HG02852 (cell line): ENCODE results near the gene SLC6A19.

Experiments used
- ATAC-seq: cut with Tn5 transposase; IDR thresholded peaks from one replicate; pipeline ENCODE4 v1.9.1; 2021; ENCODE audit warnings: mild to moderate bottlenecking, moderate library complexity; ENCODE audit not compliant: unreplicated experiment

SLC6A19 gene

GRCh38 chr5:1241509-1242080 is 40.2 kb downstream of the SLC6A19 start:
- no peak for ATAC-seq

DNA sequence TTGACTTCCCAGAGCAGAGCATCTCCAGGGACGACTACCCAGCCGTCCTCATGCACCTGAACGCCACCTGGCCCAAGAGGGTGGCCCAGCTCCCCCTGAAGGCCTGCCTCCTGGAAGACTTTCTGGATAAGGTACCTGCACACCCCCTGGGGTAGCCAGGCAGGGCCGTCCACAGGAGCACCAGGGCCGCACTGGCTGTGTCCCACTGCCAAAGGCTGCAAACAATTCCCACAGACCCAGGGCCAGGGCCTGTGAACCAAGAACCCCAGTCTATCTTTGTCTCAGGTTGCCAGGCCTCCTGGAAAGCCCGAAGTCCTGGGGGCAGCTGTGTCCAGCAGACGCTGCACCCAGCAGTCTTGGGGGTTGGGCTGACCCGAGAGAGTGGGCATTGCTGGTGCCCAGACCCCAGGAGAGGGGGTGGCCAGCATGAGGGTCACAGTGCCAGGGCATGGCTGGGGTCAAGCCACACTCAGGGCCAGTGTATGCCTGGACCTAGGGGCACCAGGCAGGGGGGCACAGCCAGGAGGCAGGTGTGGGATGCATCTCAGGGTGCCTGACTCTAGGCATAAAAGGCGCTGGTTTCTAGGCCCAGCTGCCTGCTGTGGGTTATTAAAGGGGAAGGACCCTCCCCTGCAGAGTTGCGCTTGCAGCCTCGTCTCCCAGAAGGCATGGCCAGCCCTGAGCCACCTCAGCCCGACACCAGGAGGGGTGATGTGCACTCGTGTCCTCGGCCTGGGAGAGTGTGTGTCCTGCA is 41.5 kb downstream of the SLC6A19 start:
- ATAC-seq = no peak

- no peak for ATAC-seq
These were observed 42.2 kb downstream of the SLC6A19 start for GRCh38 chr5:1243487-1244130.

DNA sequence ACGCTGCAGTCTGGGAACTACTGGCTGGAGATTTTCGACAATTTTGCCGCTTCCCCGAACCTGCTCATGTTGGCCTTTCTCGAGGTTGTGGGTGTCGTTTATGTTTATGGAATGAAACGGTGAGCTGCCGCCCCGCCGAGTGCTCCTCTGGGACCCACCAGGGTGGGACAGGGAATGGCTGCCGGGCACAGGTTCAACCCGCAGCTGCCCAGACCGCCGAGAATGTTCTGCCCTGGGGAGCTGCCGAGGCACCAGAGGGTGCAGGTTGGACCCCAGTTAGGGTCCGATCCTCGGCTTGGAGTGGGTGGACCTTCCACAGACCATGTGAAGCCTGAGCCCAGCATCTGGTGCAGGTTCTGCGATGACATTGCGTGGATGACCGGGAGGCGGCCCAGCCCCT is 42.9 kb downstream of the SLC6A19 start:
- no peak for ATAC-seq

GRCh38 chr5:1244976-1245375 is 43.6 kb downstream of the SLC6A19 start:
- ATAC-seq = no peak

- ATAC-seq = no peak
These were observed 44.6 kb downstream of the SLC6A19 start for GRCh38 chr5:1245905-1246576.

GRCh38 chr5:1246711-1247431 is 45.5 kb downstream of the SLC6A19 start:
- no peak for ATAC-seq

DNA sequence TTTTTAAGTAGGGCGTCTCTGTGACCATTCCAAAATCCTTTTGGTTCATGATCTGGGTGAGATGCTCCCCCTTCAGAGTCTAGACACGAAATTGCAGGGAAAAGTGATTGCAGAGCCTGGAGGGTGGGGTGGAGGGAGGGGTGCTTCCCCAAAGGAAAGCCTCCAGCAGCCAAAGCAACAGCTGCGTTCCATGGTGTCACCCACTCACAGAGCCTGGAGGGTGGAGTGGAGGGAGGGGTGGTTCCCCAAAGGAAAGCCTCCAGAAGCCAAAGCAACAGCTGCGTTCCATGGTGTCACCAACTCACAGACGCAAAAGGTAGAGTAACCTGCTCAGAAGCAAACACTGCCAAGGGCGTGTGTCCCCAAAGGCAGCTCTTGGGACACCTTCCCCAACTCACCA is 46.4 kb downstream of the SLC6A19 start:
- no peak for ATAC-seq

DNA sequence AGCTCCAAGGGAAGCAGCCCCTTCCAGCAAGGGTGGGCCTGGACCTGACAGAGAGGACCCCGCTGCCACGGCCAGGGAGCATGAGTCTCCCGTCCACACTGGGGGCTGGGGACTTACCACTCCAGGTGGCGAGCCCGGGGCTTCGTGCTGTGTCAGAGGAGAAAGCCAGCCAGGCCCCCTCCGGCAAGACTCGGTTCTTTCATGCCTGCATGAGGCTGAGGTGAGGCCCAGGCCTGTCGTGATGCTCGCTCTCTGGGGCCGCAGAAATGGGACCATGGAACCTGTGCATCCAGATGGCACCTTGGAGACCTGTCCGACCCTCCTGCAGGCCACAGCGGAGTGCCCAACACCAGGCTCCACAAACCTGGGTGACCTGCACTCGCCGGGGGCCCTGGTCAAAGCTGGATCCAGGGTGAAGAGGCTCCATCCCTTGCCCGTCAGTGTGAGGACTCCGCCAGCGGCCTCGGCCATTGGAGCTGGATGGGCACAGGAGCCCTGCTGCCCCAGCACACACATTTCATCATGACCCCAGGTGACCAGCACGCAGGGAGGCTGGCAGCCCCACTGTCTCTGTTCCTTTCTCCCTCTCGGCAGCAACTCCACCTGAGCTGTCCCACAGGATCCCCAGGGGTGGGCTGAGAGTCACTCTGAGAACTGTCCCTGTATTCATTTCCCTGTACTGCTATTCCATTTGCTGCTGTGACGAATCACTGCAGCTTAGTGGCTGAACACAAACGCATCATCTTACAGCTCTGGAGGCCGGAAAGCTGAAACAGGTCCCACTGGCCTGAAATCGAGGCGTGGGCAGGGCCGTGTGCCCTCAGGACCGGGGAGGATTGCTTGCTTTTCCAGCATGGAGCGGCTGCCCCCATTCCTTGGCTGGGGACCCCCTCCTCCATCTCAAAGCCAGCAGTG is 48.2 kb downstream of the SLC6A19 start:
- ATAC-seq = no peak

GRCh38 chr5:1251678-1252580 is 50.5 kb downstream of the SLC6A19 start:
- no peak for ATAC-seq

GRCh38 chr5:1252681-1253080 is 51.3 kb downstream of the SLC6A19 start:
- ATAC-seq = no peak

- no peak for ATAC-seq
These were observed 52.2 kb downstream of the SLC6A19 start for GRCh38 chr5:1253456-1254105.

- ATAC-seq = no peak
These were observed 52.8 kb downstream of the SLC6A19 start for GRCh38 chr5:1254196-1254595.

DNA sequence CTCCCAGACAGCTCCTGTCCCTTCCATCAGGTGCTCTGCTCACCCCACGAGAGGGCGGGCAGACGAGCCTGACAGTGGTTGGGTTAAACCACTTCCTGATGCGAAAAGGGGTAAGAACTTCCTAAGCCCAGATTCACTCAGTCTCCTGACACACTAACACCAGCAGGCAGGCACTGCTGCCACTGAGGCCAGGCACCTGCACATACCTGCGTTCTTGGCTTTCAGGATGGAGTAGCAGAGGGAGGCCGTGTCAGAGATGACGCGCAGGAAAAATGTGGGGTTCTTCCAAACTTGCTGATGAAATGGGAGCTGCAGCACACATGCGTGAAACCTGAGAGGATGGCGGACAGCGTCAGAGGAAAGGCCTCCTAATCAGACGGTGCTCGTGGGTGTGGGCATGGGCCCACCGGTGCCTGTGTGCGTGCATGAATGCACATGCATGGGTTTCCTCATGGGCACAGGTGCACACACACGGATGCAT is 53.7 kb downstream of the SLC6A19 start:
- ATAC-seq = no peak

DNA sequence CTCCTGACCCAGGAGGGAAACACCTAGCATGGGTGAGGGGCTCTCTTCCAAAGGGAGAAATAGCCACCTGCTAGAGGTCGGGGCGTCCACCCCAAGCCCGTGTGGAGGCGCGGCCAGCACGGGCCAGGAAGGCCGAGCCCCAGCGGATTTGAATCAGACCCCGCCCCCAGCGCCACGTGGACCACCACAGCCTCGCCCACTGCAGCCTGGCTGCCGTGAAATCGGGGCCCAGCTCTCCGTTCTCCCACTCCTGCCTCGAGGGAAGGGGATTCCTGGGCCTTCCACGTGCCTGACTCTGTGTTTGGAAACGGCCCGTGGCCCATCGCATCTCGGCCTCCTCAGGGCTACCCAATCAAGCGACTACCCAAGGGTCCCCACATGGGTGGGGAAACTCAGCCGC is 55.4 kb downstream of the SLC6A19 start:
- ATAC-seq = no peak

DNA sequence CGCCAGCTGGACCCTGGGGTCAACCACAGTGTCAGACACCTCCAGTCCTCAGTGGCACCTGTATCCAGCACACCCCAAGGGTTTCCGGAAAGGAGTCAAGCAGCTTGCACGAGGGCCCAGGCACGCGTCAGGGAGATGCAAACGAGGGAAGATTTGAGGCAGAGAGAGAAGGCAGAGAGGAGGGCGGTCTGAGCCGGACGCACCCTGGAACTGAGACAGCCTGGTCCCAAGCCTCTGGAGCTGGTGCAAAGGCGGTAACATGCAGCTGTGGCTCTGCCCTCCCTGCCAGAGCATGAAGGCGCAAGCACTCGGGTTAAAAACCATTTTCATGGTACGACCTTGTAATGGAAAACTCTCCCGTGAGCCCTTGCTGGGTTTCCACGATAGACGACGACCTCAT is 56.0 kb downstream of the SLC6A19 start:
- no peak for ATAC-seq

DNA sequence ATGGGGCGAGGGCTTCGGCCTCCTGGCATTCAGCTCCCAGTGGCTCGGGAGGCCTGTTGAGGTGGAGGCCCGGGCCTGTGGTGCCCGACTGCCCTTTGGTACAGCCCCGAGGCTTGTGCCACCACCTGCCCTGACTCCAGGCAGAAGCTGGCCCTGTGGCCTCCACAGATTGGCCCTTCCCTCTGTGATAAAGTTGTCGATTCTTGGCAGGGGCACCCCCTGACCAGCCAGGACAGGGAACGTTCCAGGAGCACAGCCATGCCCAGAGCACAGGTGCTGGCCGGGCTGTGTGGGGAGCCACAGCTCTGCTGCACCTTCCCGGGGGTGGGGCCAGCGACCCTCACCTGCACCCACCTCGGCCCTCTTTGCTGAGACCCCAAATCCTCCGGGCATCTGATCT is 56.4 kb downstream of the SLC6A19 start:
- no peak for ATAC-seq

- no peak for ATAC-seq
These were observed 58.5 kb downstream of the SLC6A19 start for GRCh38 chr5:1259806-1260480.
